Gastroesophageal sphincter (tissue), 4 donors: ENCODE measurements around the gene CSMD2. TPM values are rescaled to one million over a fixed set of nuclear protein-coding genes. Genes with fewer than 3 reads are reported as not detected.

ENCODE experiments used
- ATAC-seq: fragments of 150-250 bp; one replicate; pipeline ENCODE4 v1.9.1; 2016; ENCODE audit warnings: mild to moderate bottlenecking, moderate library complexity
- H3K27ac ChIP-seq, 4 donors: fragments of 200-600 bp; sonication (generic) in 3 of 4; 1 replicate in 3 of 4; 2 replicates in 1 of 4; pipeline ENCODE4 v1.5.1; 2016 to 2019
- H3K27me3 ChIP-seq: fragments of 200-600 bp; sonication (generic); one replicate; pipeline ENCODE4 v1.5.1; 2019
- H3K36me3 ChIP-seq, 2 donors: fragments of 200-600 bp; sonication (generic); one replicate each; pipeline ENCODE4 v1.5.1; 2019; ENCODE audit warnings: control low read depth in 1 of 2
- H3K4me1 ChIP-seq, 3 donors: fragments of 200-600 bp; sonication (generic); 1 replicate in 2 of 3; 2 replicates in 1 of 3; pipeline ENCODE4 v1.5.1; 2016 to 2019; ENCODE audit warnings: control low read depth in 2 of 3
- H3K4me3 ChIP-seq, 2 donors: fragments of 200-600 bp; sonication (generic); one replicate each; pipeline ENCODE4 v1.5.1; 2019; ENCODE audit warnings: mild to moderate bottlenecking in 1 of 2, moderate library complexity in 1 of 2
- H3K9me3 ChIP-seq, 3 donors: fragments of 200-600 bp; sonication (generic); one replicate each; pipeline ENCODE4 v1.5.1; 2017 to 2019; ENCODE audit warnings: control low read depth in 2 of 3
- CTCF ChIP-seq, 4 experiments: fragments of 200-600 bp in 2 of 4; fragments of 450-650 bp in 2 of 4; sonication (generic) in 1 of 4; IDR thresholded peaks; one replicate each; pipeline ENCODE4 v1.5.1; 2017 to 2019; ENCODE audit warnings: antibody characterized with exemption in 4 of 4, mild to moderate bottlenecking in 2 of 4, moderate library complexity in 2 of 4
- EP300 ChIP-seq: sonication (generic); formaldehyde crosslinking; IDR thresholded peaks from one replicate; pipeline ENCODE4 v1.6.1; 2017; ENCODE audit warnings: antibody characterized with exemption, mild to moderate bottlenecking
- POLR2A ChIP-seq, 2 donors: fragments of 450-650 bp; IDR thresholded peaks; one replicate each; pipeline ENCODE4 v1.6.1; 2017; ENCODE audit warnings: antibody characterized with exemption in 2 of 2, mild to moderate bottlenecking in 2 of 2, moderate library complexity in 1 of 2
- POLR2AphosphoS5 ChIP-seq: sonication (generic); formaldehyde crosslinking; IDR thresholded peaks from one replicate; pipeline ENCODE4 v1.6.1; 2017; ENCODE audit warnings: antibody characterized with exemption
- WGBS, 2 donors: methylation state at CpG; one replicate each; pipeline ENCODE4 v1.1.5; 2018; ENCODE audit warnings: low coverage in 1 of 2; 5-methylcytosine and 5-hydroxymethylcytosine counted together
- total RNA-seq, 4 donors: library from RNA; depleted of rRNA; stranded (reverse); fragments of >200 nt; gene quantifications; one replicate each; pipeline ENCODE4 v1.1.0, GENCODE V29; 2016

The CSMD2 gene
- total RNA-seq, 4 donors from 2014 or later = 0.22 to 2.5 (median 0.37) TPM

- Histone ChIP-seq H3K36me3 (no peaks in the 10 kb centered on the region), H3K4me3 (no peak overlapping the region), H3K4me1 (peaks cover 0 to 22% (median 0%) of the 10 kb centered on the region in 3 donors), H3K27ac (no peak overlapping the region), H3K9me3 (no peaks in the 10 kb centered on the region), H3K27me3 (peaks cover 18% of the 10 kb centered on the region)
- no peak for ATAC-seq
- TF ChIP-seq POLR2A (IDR thresholded peaks at IDR 0.05) = no peak
- TF ChIP-seq POLR2AphosphoS5 = peak; percentile 26
- no peak for TF ChIP-seq EP300
- 47 to 69% methylated on average over 4 to 12 of the region's 13 CpGs for WGBS, 2 donors
Measured at GRCh38 chr1:33984906-33985565, 180.0 kb downstream of the CSMD2 start.

- 71 to 92% methylated on average over 4 of the region's 5 CpGs for WGBS, 2 donors
- H3K27me3 ChIP-seq = peaks cover 44% of the 10 kb centered on the region
- no peak for ATAC-seq
- no peak for TF ChIP-seq EP300
- TF ChIP-seq POLR2A (IDR thresholded peaks at IDR 0.05) = no peak
- TF ChIP-seq CTCF (IDR thresholded peaks at IDR 0.05) = no peak
- no peak for TF ChIP-seq POLR2AphosphoS5
- H3K36me3 ChIP-seq = no peaks in the 10 kb centered on the region
- no peaks in the 10 kb centered on the region for H3K9me3 ChIP-seq
- H3K27ac ChIP-seq = no peak overlapping the region
- peaks cover 0 to 22% (median 0%) of the 10 kb centered on the region in 3 donors for H3K4me1 ChIP-seq
- no peak overlapping the region for H3K4me3 ChIP-seq
Measured at GRCh38 chr1:33982419-33982818, 182.6 kb downstream of the CSMD2 start.

GRCh38 chr1:33979341-33979740, 185.7 kb downstream of the CSMD2 start:
- TF ChIP-seq EP300 (no peak), POLR2AphosphoS5 (no peak), POLR2A (IDR thresholded peaks at IDR 0.05) (no peak)
- Histone ChIP-seq H3K4me1 (no peaks in the 10 kb centered on the region), H3K27ac (no peak overlapping the region), H3K9me3 (no peaks in the 10 kb centered on the region), H3K4me3 (no peak overlapping the region), H3K36me3 (no peaks in the 10 kb centered on the region), H3K27me3 (peaks cover 62% of the 10 kb centered on the region)
- 80 to 86% methylated on average over 1 to 4 of the region's 4 CpGs for WGBS, 2 donors
- no peak for ATAC-seq

GRCh38 chr1:33975961-33976360, 189.1 kb downstream of the CSMD2 start:
- Histone ChIP-seq H3K9me3 (no peaks in the 10 kb centered on the region), H3K4me1 (peaks cover 0 to 13% (median 0%) of the 10 kb centered on the region in 3 donors), H3K27ac (no peak overlapping the region), H3K4me3 (no peak overlapping the region), H3K36me3 (no peaks in the 10 kb centered on the region), H3K27me3 (peaks cover 47% of the 10 kb centered on the region)
- no peak for ATAC-seq
- TF ChIP-seq EP300 = no peak
- no peak for TF ChIP-seq POLR2AphosphoS5
- TF ChIP-seq CTCF (IDR thresholded peaks at IDR 0.05) = no peak
- no peak for TF ChIP-seq POLR2A (IDR thresholded peaks at IDR 0.05)
- WGBS, 2 donors = 56% methylated on average over 3 of the region's 3 CpGs; no CpG with 5 or more reads in 1 of the 2 donors

- Histone ChIP-seq H3K36me3 (no peaks in the 10 kb centered on the region), H3K4me1 (peaks cover 0 to 13% (median 0%) of the 10 kb centered on the region in 3 donors), H3K27me3 (peaks cover 33% of the 10 kb centered on the region), H3K9me3 (no peaks in the 10 kb centered on the region), H3K4me3 (no peak overlapping the region), H3K27ac (no peak overlapping the region)
- no peak for TF ChIP-seq POLR2AphosphoS5
- no peak for TF ChIP-seq EP300
- TF ChIP-seq CTCF (IDR thresholded peaks at IDR 0.05) = no peak
- TF ChIP-seq POLR2A (IDR thresholded peaks at IDR 0.05) = no peak
- 44 to 54% methylated on average over 3 to 5 of the region's 8 CpGs for WGBS, 2 donors
- no peak for ATAC-seq
Measured at GRCh38 chr1:33973799-33974545, 191.1 kb downstream of the CSMD2 start.
